ENCODE data around the gene NCS1. TPM values are rescaled to one million over a fixed set of nuclear protein-coding genes. Genes with fewer than 3 reads are reported as not detected.

NCS1 gene
- total RNA-seq, 4 donors from 2014 or later: 105 to 231 (median 127) TPM

GRCh38 chr9:130259044-130259443 is 86.8 kb downstream of the NCS1 start:
- Histone ChIP-seq H3K36me3 (no peaks in the 10 kb centered on the region), H3K9me3 (no peaks in the 10 kb centered on the region), H3K27me3 (no peaks in the 10 kb centered on the region), H3K4me1 (peaks cover 0 to 23% (median 11%) of the 10 kb centered on the region in 3 donors), H3K27ac (no peak overlapping the region), H3K4me3 (no peak overlapping the region)
- TF ChIP-seq POLR2AphosphoS5 (IDR thresholded peaks at IDR 0.05) (no peak), CTCF (IDR thresholded peaks at IDR 0.05) (no peak), POLR2A (IDR thresholded peaks at IDR 0.05) (no peak), EP300 (IDR thresholded peaks at IDR 0.05) (no peak)
- WGBS, 2 donors (ENCODE audit: low coverage in 1 of 2): 90% methylated on average over 3 to 4 of the region's 4 CpGs
- no peak for ATAC-seq

GRCh38 chr9:130260816-130261765 is 88.9 kb downstream of the NCS1 start:
- peak overlapping the region; percentile 11 to 76 (median 72) for H3K27ac ChIP-seq
- TF ChIP-seq CTCF (IDR thresholded peaks at IDR 0.05): no peak
- no peak for TF ChIP-seq POLR2A (IDR thresholded peaks at IDR 0.05)
- TF ChIP-seq POLR2AphosphoS5 (IDR thresholded peaks at IDR 0.05): no peak
- TF ChIP-seq EP300 (IDR thresholded peaks at IDR 0.05): no peak

GRCh38 chr9:130262061-130262745 is 90.0 kb downstream of the NCS1 start:
- H3K27ac ChIP-seq: peak overlapping the region in 2 of 4 donors; percentile 74 to 76
- peaks cover 8% of the 10 kb centered on the region for H3K27me3 ChIP-seq
- TF ChIP-seq POLR2A (IDR thresholded peaks at IDR 0.05) (no peak), POLR2AphosphoS5 (IDR thresholded peaks at IDR 0.05) (no peak), EP300 (IDR thresholded peaks at IDR 0.05) (no peak), CTCF (IDR thresholded peaks at IDR 0.05) (no peak)
- H3K9me3 ChIP-seq: no peaks in the 10 kb centered on the region
- 86% methylated on average over 12 of the region's 17 CpGs; no CpG with 5 or more reads in 1 of the 2 donors for WGBS, 2 donors (ENCODE audit: low coverage in 1 of 2)
- no peak for ATAC-seq
- no peaks in the 10 kb centered on the region for H3K36me3 ChIP-seq
- peaks cover 0 to 55% (median 25%) of the 10 kb centered on the region in 3 donors for H3K4me1 ChIP-seq
- H3K4me3 ChIP-seq: no peak overlapping the region

More at GRCh38 chr9:130260816-130261765, 88.9 kb downstream of the NCS1 start:
- peaks cover 8% of the 10 kb centered on the region for H3K27me3 ChIP-seq
- H3K9me3 ChIP-seq: no peaks in the 10 kb centered on the region
- peak; percentile 75 for ATAC-seq
- WGBS, 2 donors (ENCODE audit: low coverage in 1 of 2): 37 to 50% methylated on average over 8 to 13 of the region's 16 CpGs
- no peak overlapping the region for H3K4me3 ChIP-seq
- H3K36me3 ChIP-seq: no peaks in the 10 kb centered on the region
- peaks cover 0 to 43% (median 22%) of the 10 kb centered on the region in 3 donors for H3K4me1 ChIP-seq

- Histone ChIP-seq H3K4me1 (peaks cover 0 to 60% (median 25%) of the 10 kb centered on the region in 3 donors), H3K4me3 (no peak overlapping the region), H3K27me3 (peaks cover 8% of the 10 kb centered on the region), H3K9me3 (no peaks in the 10 kb centered on the region), H3K36me3 (no peaks in the 10 kb centered on the region), H3K27ac (peak overlapping the region in 1 of 4 donors; percentile 76)
- TF ChIP-seq CTCF (IDR thresholded peaks at IDR 0.05) (no peak), POLR2AphosphoS5 (IDR thresholded peaks at IDR 0.05) (no peak), EP300 (IDR thresholded peaks at IDR 0.05) (no peak), POLR2A (IDR thresholded peaks at IDR 0.05) (no peak)
- WGBS, 2 donors (ENCODE audit: low coverage in 1 of 2): 80% methylated on average over 1 of the region's 7 CpGs; no CpG with 5 or more reads in 1 of the 2 donors
- no peak for ATAC-seq
Observed at GRCh38 chr9:130262771-130263170, 90.6 kb downstream of the NCS1 start.

Measured in gastroesophageal sphincter (tissue), 4 donors.